ACC112 (cell line): Measurements from ENCODE around the gene ULK2.
A peak's percentile ranks its signal among the peaks of the same experiment; 100 is the strongest.

Source experiments
- H2AFZ ChIP-seq: fragments of 200-600 bp; sonication (generic); one replicate; pipeline ENCODE4 v1.6.0; 2017; ENCODE audit warnings: antibody characterized with exemption, low read length; ENCODE audit not compliant: unreplicated experiment
- H3K27ac ChIP-seq: fragments of 200-600 bp; sonication (generic); 2 replicates; pipeline ENCODE4 v1.5.1; 2014; ENCODE audit warnings: low read depth, mild to moderate bottlenecking, antibody characterized with exemption, low read length, moderate library complexity
- H3K27me3 ChIP-seq: fragments of 200-600 bp; sonication (generic); 2 replicates; pipeline ENCODE4 v1.6.1; 2014; ENCODE audit warnings: mild to moderate bottlenecking, antibody characterized with exemption, low read length, moderate library complexity, mixed read lengths; ENCODE audit not compliant: insufficient read depth
- H3K36me3 ChIP-seq: fragments of 200-600 bp; sonication (generic); 2 replicates; pipeline ENCODE4 v1.6.1; 2016; ENCODE audit warnings: mild to moderate bottlenecking, antibody characterized with exemption, low read length, moderate library complexity, mixed read lengths; ENCODE audit not compliant: insufficient read depth
- H3K4me1 ChIP-seq: fragments of 200-600 bp; sonication (generic); one replicate; pipeline ENCODE4 v1.6.1; 2016; ENCODE audit warnings: low read length, mixed read lengths; ENCODE audit not compliant: insufficient read depth, unreplicated experiment, control insufficient read depth
- H3K4me3 ChIP-seq: fragments of 200-600 bp; sonication (generic); 2 replicates; pipeline ENCODE4 v1.5.1; 2014; ENCODE audit warnings: mild to moderate bottlenecking, low read depth, low read length
- H3K79me2 ChIP-seq: fragments of 200-600 bp; sonication (generic); one replicate; pipeline ENCODE4 v1.6.0; 2016; ENCODE audit warnings: low read length; ENCODE audit not compliant: control insufficient read depth, unreplicated experiment, insufficient read depth

The ULK2 gene

GRCh38 chr17:19755821-19756510 is 111.8 kb downstream of the ULK2 start:
- Histone ChIP-seq H3K27ac (no peak overlapping the region), H3K79me2 (no peaks in the 10 kb centered on the region), H3K4me3 (no peak overlapping the region), H3K4me1 (peaks cover 18% of the 10 kb centered on the region), H3K36me3 (no peaks in the 10 kb centered on the region), H2AFZ (no peak overlapping the region), H3K27me3 (no peaks in the 10 kb centered on the region)

DNA sequence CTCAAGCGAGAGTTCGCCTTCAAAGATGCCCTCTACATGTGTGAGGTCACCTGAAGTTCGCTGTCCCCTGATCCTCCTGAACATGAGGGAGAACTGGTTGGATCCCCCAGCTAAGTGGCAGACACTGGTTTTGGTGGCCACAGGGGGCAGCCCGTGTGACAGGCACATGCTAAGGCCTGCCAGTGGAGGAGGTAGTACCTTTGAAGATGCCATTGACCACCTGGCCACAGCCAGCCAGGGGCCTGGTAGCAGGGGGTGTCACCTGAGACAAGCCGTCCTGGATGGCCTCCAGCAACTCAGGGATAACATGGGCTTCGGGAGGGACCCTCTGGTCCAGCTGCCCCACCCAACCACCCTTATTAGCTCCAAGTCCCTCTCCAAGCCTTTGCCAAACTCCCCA is 112.3 kb downstream of the ULK2 start:
- no peaks in the 10 kb centered on the region for H3K79me2 ChIP-seq
- no peak overlapping the region for H3K4me3 ChIP-seq
- H3K36me3 ChIP-seq = no peaks in the 10 kb centered on the region
- no peaks in the 10 kb centered on the region for H3K27me3 ChIP-seq
- H3K4me1 ChIP-seq = peaks cover 18% of the 10 kb centered on the region
- no peak overlapping the region for H3K27ac ChIP-seq
- no peak overlapping the region for H2AFZ ChIP-seq

DNA sequence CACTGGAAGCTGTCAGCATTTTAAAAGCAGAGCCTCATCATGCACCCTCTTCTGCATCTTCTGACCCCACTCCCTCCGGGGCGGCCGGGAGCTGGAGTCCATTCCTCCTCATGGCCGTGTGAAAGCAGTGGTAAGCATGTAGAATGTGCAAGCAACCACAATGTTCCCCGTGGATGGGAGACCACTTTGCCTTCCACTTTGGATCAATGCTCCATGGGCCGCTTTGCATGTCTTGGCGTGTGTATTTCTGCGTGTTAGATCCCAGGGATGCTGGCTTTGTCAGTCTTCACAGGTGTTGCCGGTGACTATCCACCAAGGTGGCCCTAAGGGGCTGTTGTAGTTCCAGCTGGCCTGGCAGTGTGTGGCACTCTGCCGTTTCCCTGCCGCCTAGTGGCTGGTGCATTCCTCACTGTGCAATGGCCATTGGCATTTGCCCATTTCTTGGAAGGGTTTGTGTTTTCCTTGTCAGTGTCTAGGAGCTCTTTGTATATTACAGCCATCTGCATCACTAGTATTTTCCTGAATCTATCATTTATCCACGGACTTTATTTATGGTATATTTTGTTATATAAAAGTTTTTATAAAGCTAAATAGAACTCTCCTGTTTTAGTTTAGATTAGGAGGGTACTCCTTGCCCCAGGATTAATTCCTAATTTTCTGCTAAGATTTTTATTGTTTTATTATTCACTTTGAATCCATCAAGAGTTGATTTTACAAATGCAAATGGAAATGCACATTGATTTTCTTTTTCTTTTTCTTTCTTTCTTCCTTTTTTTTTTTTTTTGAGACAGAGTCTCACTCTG is 113.9 kb downstream of the ULK2 start:
- H2AFZ ChIP-seq = no peak overlapping the region
- H3K4me1 ChIP-seq = peaks cover 18% of the 10 kb centered on the region
- no peaks in the 10 kb centered on the region for H3K36me3 ChIP-seq
- H3K4me3 ChIP-seq = no peak overlapping the region
- H3K27ac ChIP-seq = peak overlapping the region; percentile 90
- H3K27me3 ChIP-seq = no peaks in the 10 kb centered on the region
- H3K79me2 ChIP-seq = no peaks in the 10 kb centered on the region

DNA sequence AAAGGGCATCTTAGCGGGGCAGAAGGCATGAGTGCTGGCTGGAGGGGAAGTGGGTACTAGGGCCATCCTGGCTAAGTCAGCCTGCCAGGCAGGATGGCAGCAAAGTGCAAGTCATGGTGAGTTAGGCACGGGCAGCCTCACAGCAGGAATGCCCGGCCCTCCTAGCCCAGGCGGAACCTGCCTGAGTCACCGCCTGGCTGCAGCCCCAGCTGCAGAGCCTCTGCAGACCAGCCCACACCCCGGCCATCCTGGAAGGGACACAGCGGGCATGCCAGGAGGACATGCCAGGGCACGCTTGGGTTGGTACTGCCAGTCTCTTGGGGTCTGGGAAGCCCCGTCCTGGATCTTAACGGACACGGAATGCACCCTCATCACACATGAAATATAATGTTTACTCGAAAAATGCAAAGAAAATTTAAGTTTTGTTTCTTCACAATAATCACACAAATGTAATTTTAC is 114.7 kb downstream of the ULK2 start:
- Histone ChIP-seq H3K4me3 (no peak overlapping the region), H3K27ac (peak overlapping the region; percentile 90), H3K79me2 (no peaks in the 10 kb centered on the region), H3K4me1 (peaks cover 18% of the 10 kb centered on the region), H3K36me3 (no peaks in the 10 kb centered on the region), H3K27me3 (no peaks in the 10 kb centered on the region), H2AFZ (peak overlapping the region; percentile 87)

DNA sequence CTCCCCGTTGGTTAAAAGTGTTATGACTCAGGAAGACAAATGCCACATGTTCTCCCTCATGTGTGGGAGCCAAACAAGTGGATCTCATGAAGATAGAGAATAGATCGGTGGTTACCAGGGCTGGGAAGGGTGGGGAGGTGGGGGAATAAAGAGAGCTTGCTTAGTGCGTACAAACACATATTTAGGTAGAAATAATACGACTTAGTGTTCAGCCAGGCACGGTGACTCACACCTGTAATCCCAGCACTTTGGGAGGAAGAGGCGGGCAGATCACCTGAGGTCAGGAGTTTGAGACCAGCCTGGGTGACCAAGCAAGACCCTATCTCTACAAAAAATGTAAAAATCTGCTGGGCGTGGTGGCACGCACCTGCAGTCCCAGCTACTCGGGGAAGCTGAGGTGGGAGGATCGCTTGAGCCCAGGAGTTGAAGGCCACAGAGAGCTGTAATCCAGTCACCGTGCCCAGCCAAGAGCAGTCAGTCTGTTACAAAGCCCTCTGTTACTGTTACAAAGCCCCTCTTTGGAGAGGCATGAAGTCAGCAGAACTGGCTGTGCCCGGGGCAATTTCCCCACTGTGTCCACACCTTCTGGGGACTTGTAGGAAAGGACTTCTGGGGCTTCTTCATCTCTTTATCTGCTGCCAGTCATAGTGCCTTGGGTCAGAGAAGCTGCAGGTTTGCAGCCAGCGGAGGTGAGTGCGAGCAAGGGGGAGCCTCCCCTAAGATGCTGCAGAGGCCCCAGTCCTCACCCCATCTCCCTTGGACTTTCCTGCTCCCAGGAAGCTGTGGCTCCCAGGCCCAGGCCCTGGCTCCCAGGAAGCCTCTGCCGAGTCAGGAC is 115.3 kb downstream of the ULK2 start:
- H3K4me1 ChIP-seq = peaks cover 18% of the 10 kb centered on the region
- H3K27ac ChIP-seq = peak overlapping the region; percentile 90
- peak overlapping the region; percentile 87 for H2AFZ ChIP-seq
- no peak overlapping the region for H3K4me3 ChIP-seq
- H3K79me2 ChIP-seq = no peaks in the 10 kb centered on the region
- H3K36me3 ChIP-seq = no peaks in the 10 kb centered on the region
- H3K27me3 ChIP-seq = no peaks in the 10 kb centered on the region

GRCh38 chr17:19750835-19751234 is 116.9 kb downstream of the ULK2 start:
- no peak overlapping the region for H2AFZ ChIP-seq

GRCh38 chr17:19750020-19750572 is 117.6 kb downstream of the ULK2 start:
- Histone ChIP-seq H3K27me3 (no peaks in the 10 kb centered on the region), H2AFZ (no peak overlapping the region), H3K79me2 (no peaks in the 10 kb centered on the region), H3K4me1 (peaks cover 20% of the 10 kb centered on the region), H3K36me3 (no peaks in the 10 kb centered on the region), H3K4me3 (no peak overlapping the region), H3K27ac (no peak overlapping the region)

More at GRCh38 chr17:19750835-19751234, 116.9 kb downstream of the ULK2 start:
- Histone ChIP-seq H3K27me3 (no peaks in the 10 kb centered on the region), H3K4me1 (peaks cover 18% of the 10 kb centered on the region), H3K27ac (no peak overlapping the region), H3K79me2 (no peaks in the 10 kb centered on the region), H3K36me3 (no peaks in the 10 kb centered on the region), H3K4me3 (no peak overlapping the region)

GRCh38 chr17:19748807-19749193 is 118.9 kb downstream of the ULK2 start:
- Histone ChIP-seq H3K4me1 (peaks cover 21% of the 10 kb centered on the region), H3K27ac (no peak overlapping the region), H2AFZ (no peak overlapping the region)

GRCh38 chr17:19747829-19748806 is 119.6 kb downstream of the ULK2 start, which contains the start of gene ALDH3A1:
ALDH3A1 (minus strand) TSS chr17:19748298; CDS start chr17:19745129, 3,169 bp downstream.
- Histone ChIP-seq H3K27me3 (no peaks in the 10 kb centered on the region), H2AFZ (no peak within 1 kb of the TSS)

More at GRCh38 chr17:19748807-19749193, 118.9 kb downstream of the ULK2 start:
- Histone ChIP-seq H3K36me3 (no peaks in the 10 kb centered on the region), H3K27me3 (no peaks in the 10 kb centered on the region), H3K4me3 (no peak overlapping the region), H3K79me2 (no peaks in the 10 kb centered on the region)

More at GRCh38 chr17:19747829-19748806, 119.6 kb downstream of the ULK2 start, which contains the start of gene ALDH3A1:
- H3K4me1 ChIP-seq = peaks cover 14% of the 10 kb centered on the region
- H3K4me3 ChIP-seq = no peak within 1 kb of the TSS
- H3K36me3 ChIP-seq = no peaks in the 10 kb centered on the region
- H3K27ac ChIP-seq = no peak within 1 kb of the TSS
- no peaks in the 10 kb centered on the region for H3K79me2 ChIP-seq
